ENCODE measurements around the gene NELFCD.

Gene NELFCD

DNA sequence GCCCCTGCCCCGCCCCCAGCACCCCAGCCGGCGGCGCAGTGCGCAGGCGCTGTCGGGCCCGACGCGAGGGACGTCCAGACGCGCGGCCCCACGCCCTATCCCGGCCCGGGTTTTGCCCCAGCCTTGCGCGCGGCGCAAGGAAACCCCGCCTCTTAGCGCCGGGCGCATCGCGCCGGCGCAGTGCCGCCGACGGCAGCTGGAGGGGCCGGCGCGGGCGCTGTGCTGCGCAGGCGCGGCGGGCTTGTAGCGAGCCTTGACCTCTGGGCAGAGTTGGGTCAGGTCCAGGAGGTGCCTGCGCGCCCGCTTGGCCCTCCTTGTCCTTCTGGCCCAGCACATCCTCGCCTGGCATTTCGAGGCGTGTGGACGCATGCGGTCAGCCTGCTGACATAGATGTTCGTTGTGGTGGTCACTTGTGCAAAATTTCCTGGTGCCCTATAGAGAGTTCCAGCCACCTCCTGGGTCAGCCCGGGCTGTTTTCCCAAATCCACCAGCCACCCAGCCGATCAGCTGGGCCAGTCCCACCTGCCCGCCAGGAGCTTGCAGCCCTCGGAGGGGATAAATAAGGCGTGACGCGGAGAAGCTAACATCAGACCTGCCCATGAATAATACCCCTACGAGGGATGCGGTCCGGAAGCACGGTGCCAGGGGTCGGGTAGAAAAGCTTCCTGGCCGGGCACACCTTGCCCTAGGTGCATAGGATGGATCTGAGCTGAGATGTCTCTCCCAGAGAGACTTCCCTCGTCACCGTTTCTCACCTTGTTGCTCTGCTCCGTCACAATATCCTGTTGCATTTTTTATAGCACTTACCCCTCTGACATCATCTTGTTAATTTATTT is 62.0 kb downstream of the NELFCD start:
- peak; percentile 89 to 90 for DNase-seq (ENCODE audit: low read depth in 1 of 2, low spot score in 1 of 2)

DNA sequence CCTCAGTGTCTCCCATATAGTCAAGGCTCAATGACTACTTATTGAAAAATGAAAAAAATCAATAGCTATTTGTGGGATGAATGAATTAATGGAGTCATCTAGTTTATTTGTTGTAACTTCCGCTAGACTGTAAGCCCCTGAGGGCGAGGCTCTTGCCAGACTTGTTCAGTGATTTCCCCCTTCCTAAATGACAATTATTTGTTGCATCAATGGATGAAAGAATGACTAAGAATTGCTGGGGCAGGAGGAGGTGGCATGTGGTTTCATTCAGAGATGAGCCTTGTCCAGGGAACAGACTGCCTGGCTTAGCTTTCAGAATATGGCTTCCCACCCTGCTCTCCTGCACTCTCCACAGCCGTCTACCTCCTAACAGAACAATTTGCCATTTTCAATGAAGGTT is 62.6 kb downstream of the NELFCD start:
- DNase-seq (ENCODE audit: low read depth in 1 of 2, low spot score in 1 of 2): no peak

DNA sequence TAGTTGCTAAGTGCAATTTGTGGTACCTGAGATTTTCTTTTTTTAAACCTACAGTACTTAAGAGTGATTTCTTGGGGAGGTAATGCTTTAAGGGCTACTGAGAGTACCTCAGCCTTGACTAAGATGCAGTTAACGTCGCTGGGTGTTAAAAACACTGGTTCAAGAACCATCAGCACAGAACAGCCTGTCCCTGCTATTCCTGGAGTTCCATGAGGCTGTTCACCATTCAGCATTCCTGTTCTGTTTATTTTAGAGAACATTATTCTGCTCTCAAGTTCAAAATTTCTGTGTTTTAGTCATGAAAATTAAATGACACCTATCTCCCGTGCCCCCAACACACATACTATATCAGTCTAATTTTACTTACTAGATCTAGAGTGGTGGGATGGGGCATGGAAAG is 63.2 kb downstream of the NELFCD start:
- no peak for DNase-seq (ENCODE audit: low read depth in 1 of 2, low spot score in 1 of 2)
